ENCODE measurements around the gene PCNX1. TPM values are rescaled to one million over a fixed set of nuclear protein-coding genes. Genes with fewer than 3 reads are reported as not detected.
A peak's percentile ranks its signal among the peaks of the same experiment; 100 is the strongest.
"Not testable (repeated sequence)": the region's sequence is repeated elsewhere in the genome, so short reads cannot be mapped to it uniquely, and the experiment has no call there.

The PCNX1 gene
- 46.2 TPM for total RNA-seq
- long read RNA-seq, partial matches to known transcripts = 19 of 35 reads
- long read RNA-seq, other reads (novel, unspliced or antisense) = 16 of 35 reads

DNA sequence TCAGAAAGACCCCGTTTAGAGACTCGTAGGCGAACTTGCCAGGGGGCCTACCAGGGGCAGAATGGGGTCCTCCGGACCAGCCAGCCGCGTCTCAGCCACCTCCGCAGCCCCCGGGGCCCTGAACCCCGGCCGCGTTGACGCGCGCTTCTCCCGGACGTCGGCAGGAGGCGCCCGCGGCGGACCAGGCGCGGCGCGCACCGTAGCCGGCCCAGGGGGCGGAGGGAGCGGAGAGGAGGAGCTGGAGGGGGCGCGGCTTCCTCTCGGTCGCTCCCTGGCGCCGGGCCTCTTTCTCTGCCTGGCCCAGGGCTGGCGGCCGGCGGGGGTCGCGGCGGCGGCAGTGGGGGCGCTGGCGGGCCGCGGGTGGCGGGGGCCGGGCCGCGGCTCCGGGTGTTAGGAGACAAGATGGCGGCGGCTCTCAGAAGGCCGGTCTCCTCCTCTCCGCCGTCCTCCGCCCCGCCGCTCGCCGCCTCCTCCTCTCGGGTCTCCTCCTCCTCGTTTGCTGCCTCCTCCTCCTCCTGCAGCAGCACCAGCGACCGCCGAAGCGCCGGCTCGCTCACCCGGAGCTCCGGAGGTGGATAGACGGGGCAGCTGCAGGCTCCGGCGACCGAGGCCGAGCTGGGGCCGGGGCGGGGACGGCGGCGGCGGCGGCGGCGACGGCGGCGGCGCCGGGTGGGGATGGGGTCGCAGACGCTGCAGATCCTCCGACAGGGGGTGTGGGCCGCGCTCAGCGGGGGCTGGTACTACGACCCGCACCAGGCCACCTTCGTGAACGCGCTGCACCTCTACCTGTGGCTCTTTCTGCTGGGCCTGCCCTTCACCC lies at the start of gene PCNX1:
Gene PCNX1 (plus strand): TSS at position 284 of the 820 bp plus-strand sequence. CDS start 392 bp downstream, at position 676.
- intact Hi-C loops (cut with DNase I) = loop anchor here (5.0 kb wide), 3 partner anchors 65 to 90 kb away; no protein-coding TSS in a partner anchor
- DNase-seq (ENCODE audit: low spot score) = peak; percentile 95

DNA sequence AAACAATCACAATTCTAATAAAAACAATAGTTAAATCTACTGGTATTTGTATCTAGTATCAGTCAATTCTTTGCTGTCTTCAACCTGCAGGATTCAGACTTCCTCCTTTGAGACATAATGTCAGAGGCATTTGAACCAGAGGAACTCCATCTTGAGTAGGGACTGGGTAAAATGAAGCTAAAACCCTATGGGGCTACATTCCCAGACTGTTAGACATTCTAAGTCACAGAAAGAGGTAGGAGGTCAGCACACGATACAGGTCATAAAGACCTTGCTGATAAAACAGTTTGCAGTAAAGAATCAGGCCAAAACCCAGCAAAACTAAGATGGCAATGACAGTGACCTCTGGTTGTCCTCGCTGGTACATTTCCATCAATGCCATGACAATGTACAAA lies 49.8 kb upstream of the PCNX1 start:
- no peak for DNase-seq (ENCODE audit: low spot score)
- intact Hi-C loops (cut with DNase I) = no loop called here

DNA sequence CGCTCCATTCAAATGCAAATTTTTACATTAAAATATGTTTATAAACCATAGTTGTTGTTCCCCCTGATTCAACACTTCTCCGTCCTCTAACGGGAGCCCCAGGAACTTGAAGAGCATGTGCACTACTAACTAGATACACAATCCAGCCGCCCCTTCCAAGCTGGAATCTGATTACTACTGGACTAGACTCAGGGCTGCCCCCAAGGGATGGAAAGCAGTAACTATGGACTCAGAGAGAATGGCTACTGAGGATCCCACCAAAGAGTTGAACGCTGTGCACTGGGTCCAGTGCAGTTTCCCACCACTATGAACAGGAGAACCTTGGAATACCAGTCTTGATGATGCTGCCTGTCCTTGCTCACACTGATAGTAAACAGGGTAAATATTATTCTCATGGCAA lies 48.6 kb upstream of the PCNX1 start:
- no peak for DNase-seq (ENCODE audit: low spot score)
- intact Hi-C loops (cut with DNase I) = no loop called here

DNA sequence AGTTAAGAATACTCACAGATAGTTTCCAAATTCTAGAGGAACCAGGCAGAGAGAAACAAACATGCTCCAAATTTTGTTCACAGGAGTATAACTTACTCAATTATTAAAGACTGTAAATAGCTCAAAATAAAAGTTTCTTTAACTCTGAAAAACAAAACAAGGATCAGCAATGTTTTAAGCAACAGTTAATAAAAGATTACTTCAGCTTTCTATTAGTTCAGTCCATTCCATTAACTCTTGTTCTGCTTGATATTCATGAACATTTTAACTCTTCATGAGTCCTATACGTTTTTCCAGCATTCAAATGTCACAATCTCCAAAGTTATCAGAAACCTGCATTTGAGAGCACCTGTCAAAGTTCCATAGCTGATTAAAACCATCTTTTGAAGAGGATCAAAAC lies 40.3 kb upstream of the PCNX1 start:
- intact Hi-C loops (cut with DNase I); DNase-seq (ENCODE audit: low spot score): not testable (repeated sequence)

DNA sequence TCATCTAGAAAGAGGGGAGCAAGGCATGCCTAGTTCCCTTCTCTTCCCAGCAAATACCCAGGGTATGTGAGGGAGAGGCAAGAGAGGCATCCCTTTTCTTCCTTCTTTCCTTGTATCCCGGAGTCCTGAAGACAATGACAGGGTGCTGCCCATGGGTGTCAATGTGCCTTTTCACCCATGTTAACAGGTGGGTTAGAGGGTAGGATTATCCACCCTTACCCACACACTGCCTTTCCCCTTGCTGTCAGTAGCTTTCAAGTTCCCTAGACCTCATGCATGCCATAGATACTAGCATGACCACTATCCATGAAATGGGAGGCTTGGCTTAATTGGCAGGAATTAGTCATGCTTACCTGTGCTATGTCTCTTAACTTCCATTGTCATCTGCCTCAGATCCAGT lies 36.3 kb upstream of the PCNX1 start:
- no peak for DNase-seq (ENCODE audit: low spot score)
- intact Hi-C loops (cut with DNase I) = no loop called here

DNA sequence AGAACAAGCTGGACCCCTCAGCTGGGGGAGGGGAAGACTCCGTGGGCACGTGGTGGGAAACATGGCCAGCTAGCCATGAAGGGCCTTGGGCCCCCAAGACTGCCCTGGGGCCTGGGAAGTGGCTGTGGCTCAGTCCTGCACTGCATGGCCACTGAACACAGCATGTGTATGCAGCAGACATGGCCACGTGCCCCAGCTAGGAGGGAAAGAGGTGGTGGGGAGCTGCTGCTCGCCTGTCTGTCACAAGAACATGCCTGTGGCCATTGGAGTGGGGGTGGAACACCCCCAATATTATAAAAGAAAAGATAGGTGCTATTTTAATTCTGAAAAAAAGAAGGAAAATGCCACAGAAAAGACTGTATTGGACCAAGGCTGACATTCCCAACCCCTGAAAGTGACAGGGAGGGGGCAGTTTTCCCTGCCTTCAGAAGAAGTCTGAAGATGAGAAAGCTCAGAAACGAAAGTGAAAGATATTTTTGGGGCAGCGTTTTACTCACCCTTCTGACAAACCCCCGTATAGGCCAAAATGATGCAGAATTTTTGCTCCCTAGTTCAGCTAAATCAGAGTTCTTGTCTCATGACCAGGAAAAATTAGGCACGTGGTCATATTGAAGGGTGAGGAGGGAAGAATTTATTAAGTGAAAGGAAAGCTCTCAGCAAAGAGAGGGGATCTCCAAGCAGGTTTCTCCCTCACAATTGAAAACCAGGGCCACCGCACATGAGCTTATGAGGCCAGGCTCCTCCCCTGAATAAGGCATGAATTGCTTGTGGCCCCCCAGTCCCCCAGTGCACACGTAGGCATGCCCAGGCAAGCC lies 35.2 kb upstream of the PCNX1 start:
- no peak for DNase-seq (ENCODE audit: low spot score)
- intact Hi-C loops (cut with DNase I) = no loop called here

DNA sequence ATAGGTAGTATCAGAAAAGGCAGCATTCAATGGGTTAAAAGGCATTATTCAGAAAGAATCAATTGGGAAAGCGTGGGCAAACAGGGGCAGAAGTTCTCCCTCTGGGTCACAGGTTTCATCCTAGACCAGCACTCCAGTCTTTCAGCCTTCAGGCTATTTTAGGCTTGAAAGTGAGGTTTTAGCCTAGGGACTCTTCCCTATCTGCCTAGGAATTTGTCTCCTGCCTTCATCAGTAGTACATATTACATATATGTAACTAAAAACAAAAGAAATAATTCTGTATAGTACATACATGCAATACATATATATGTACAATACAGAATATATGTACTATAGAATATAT lies 34.6 kb upstream of the PCNX1 start:
- intact Hi-C loops (cut with DNase I) = no loop called here

DNA sequence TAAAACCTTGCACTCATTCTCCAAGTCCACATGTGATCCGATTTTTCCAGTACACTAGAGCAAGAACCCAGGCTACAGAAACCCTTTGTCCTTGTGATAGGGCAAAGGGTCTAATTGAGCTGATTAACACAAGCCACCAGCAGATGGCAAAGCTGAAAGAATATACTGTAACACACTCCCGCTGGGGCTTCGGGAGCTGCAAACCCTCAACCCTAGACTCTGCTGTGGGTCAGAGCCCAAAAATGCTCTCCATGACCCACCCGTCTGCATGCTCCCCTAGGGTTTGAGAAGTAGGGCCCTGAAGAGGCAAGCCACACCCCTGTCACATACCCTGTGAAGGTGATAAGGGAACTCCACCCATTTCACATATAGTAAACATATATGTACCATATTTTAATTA lies 33.6 kb upstream of the PCNX1 start:
- intact Hi-C loops (cut with DNase I) = no loop called here
- DNase-seq (ENCODE audit: low spot score) = no peak

More for the DNA sequence above, 34.6 kb upstream of the PCNX1 start:
- no peak for DNase-seq (ENCODE audit: low spot score)

DNA sequence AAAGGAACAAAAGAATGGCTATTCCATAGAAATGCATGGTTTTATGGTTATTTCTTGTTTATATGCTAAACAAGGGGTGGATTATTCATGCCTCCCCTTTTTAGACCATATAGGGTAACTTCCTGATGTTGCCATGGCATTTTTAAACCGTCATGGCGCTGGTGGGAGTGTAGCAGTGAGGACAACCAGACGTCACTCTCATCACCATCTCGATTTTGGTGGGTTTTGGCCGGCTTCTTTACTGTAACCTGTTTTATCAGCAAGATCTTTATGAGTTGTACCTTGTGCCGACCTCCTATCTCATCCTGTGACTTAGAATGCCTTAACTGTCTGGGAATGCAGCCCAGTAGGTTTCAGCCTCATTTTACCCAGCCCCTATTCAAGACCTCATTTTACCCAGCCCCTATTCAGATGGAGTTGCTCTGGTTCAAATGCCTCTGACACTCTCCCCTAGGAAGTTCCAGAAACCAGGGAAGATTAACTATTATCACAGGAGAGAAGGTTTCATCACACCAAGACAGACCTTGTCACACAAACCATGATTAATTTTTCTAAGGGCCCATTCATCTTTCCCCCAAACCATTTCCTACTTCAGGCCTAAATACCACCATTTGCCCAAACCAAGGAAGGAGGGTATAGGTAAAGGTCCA lies 31.3 kb upstream of the PCNX1 start:
- intact Hi-C loops (cut with DNase I); DNase-seq (ENCODE audit: low spot score): not testable (repeated sequence)

DNA sequence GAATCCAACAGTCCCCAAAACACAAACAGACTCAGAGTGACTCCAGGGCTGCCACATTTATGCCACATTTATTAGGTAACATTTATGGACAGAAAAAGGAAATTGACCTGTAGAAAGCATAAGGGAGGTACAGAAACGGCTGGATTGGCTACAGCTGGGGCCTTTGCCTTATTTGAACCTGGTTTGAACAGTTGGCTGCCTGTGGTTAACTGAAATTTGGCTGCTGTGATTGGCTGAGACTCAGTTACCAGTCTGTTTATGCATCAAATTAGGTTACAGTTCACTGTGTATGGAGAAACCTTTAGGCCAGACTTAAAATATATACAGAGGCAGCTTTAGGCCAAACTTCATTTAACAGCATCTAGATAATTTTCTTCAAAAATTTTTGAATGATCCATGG lies 27.8 kb upstream of the PCNX1 start:
- DNase-seq (ENCODE audit: low spot score) = no peak
- intact Hi-C loops (cut with DNase I) = no loop called here

DNA sequence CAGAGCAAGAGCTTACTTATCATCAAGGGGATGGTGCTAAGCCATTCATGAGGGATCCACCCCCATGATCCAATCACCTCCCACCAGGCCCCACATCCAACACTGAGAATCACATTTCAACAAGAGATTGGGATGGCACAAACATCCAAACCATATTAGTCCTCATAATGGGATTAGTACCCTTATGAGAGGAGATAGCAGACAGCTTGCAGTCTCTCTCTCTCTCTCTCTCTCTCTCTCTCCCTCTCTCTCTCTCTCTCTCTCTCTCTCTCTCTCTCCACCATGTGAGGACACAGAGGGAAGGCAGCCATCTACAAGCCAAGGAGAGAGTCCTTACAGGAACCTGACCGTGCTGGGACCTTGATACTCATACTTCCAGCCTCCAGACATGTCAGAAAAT lies 26.4 kb upstream of the PCNX1 start:
- intact Hi-C loops (cut with DNase I); DNase-seq (ENCODE audit: low spot score): not testable (repeated sequence)

DNA sequence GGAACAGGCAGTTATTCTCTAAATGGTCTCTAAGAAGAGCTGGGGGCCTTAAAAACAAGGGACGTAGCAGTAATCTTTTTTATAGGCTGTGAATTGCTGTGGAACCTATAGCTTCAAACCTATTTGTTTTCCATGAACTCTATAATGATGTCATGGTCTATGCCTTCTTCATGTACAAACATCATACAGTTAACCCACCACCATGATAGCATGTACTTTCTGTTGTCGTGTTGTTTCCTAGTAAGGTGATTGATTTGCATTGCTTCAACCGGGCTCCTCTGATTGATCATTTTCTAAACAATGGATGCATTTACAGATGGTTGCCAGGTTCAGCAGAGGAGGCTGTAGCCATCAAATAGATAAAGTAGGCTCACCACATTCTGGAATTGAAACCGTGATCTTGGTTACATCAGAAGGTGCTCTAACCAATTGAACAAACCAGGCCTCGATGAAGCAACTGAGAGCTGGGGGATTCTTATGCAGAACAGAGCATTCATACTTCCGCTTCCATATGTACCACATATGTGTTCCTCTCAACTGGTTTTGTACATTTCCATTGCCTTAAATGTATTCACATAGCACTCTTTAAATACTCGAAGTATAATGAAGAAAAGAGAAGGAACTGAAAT lies 25.6 kb upstream of the PCNX1 start:
- no peak for DNase-seq (ENCODE audit: low spot score)
- intact Hi-C loops (cut with DNase I) = no loop called here

DNA sequence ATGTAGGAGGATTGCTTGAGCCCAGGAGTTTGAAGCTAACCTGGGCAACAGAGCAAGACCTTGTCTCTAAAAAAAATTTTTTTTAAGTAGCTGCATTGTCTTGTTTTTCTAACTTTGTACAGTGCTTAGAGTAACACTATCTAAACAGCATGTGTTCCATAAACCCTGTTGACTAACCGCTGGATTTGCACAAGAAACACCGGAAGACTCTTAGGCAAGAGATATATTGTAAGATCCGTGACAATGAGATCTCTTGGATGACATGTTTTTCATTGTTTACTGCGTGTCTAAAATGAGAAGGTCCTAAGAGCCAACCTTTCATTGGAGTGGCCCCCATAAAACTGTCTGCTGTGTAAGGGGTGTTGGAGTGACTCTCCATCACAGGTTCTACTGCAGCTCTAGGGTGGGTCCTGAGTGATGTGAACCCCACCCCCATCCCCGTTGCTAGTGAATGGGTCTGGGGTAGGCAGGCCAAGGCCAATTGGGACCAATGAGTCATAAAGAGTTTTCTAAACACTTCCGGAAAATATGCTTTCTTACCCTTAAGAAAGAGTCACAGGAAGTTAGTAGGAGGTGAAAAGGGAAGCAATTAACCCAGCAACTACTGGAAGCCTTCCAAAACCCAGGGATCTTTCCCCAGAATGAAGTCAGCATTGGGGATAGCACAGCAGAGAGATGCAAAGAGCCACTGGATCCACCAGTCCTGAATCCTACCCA lies 24.3 kb upstream of the PCNX1 start:
- no peak for DNase-seq (ENCODE audit: low spot score)
- intact Hi-C loops (cut with DNase I) = no loop called here

DNA sequence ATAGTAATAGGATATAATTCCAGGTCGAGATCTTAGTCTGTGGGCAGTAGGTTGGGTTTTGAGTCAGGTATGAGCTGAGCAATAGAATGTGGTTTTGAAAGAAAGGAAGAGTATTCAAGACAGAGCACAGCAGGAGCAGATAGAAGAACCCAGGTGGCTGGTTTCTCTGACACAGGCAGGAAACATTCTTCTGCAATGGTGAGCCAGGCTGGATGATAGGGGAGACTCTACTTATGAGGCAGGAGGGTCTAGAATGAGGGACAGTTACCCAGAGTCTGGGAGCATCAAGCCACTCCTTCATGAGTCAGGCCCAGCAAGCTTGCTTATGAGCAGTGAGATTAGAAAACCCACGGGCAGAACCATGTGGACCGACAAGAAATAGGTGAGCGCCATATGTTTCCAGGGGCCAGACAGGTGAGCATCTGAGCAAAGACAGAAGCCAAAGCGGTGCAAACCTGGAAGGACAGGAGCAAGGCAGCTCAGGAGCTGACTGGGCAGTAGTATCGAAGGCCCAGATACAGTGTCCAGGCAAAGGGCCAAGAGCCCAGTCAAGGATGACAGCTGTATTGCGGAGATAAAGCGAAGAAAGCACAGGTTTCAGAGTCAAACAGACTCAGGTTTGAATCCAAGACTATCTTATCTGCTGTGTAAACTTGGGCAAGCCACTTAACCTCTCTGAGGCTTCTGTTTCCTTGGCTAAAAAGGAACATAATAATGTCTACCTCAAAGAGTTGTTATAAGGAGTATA lies 22.5 kb upstream of the PCNX1 start:
- intact Hi-C loops (cut with DNase I) = no loop called here
- DNase-seq (ENCODE audit: low spot score) = no peak

DNA sequence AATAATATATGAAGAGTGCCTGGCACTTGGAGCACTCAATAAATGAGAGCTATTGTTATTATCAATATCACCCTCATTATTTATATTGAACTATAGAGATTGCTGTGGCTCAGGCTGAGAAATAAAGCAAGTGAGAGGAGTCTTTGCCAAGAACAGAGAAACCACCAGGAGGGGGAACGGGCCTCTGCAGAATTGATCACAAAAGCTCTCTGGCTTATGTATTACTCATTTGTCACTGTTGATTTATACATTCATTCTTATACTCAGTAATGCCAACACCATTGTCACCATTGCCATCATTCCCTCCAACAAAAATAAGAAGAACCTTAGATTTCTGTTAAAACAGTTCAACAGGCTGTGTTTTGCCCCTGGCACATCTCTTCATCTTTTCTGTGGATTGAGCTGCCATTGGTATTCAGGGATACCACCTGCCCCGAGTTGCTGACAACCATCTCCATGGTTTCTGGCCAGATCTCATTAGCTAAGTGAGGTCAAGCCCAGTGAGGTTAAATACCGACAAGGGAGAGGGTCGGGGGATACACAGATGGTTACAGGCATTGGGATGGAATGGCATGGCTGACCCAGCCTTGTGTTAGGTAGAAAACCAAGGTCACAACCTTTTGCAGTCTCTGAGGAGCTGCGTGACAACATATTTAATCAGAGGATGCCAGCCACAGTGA lies 21.8 kb upstream of the PCNX1 start:
- no peak for DNase-seq (ENCODE audit: low spot score)
- intact Hi-C loops (cut with DNase I) = no loop called here

DNA sequence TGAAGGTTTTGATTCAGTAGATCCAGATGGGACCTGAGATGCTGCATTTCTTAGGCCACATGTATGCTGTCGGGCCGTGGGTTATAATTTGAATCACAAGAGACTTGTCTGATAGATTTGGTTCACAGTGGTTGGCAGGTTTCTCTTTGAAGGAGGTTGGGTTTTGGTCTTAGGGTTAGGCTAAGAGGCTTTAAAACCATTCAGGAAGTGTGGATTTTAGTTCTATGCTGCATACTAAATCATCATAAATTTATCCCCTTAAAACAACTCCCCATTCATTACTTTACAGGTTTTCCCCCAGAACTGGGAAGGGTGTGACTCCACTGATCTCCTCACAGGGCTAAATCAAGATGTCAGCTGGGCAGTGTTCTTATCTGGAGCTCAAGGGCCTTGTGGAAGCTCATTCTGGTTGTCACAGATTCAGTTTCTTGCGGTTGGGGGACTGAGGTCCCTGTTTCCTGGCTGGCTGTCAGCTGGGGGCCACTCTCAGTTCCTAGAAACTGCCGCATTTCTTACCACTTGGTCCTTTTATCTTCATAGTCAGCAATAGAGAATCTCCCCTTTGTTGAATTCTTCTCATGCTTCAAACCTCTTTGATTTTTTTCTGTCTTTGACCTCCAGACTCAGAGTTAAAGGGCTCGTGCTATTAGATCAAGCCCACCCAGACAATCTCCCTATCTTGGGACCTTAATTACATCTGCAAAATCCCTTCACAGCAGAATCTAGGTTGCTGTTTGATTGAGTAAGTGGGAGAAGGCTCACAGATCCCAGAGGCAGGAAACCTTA lies 20.6 kb upstream of the PCNX1 start:
- intact Hi-C loops (cut with DNase I) = no loop called here
- no peak for DNase-seq (ENCODE audit: low spot score)

DNA sequence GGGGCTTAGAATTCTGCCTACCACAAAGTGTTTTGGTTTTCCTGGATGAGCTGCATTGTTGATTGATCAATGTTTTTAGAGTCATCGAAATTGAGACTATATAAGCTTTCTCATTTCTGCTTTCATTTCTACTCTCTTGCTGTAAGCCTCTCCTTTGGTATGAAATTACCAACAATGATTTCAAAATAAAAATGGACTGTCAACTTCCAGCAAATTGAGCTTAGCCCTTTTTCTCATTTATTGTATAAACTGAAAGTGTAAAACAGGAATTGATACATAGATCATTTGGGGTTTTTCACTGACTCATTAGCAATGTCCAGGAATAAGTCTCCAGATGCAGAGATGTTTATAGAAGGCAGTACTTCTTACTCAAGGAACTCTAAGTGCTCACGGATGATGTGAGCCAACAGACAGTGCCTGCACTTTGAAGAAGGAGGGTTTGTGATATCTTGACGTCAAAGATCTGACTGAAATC lies 20.0 kb upstream of the PCNX1 start:
- intact Hi-C loops (cut with DNase I) = no loop called here
- DNase-seq (ENCODE audit: low spot score) = no peak
